Trophoblast cell (in vitro differentiated cells and primary cell): Measurements from ENCODE around the gene PFKP.

Experiments used
- DNase-seq, 2 donors: peaks; one replicate each; pipeline ENCODE4 v3.0.0-alpha.2; 2016
- H2AFZ ChIP-seq: 2 replicates; pipeline ENCODE4 v1.6.1; 2013; ENCODE audit warnings: low read length, moderate library complexity, mild to moderate bottlenecking; ENCODE audit not compliant: insufficient read depth, poor library complexity
- H2AK5ac ChIP-seq: 2 replicates; pipeline ENCODE4 v1.6.1; 2013; ENCODE audit warnings: mild to moderate bottlenecking, low read length
- H2BK120ac ChIP-seq: 2 replicates; pipeline ENCODE4 v1.6.1; 2013; ENCODE audit warnings: low read length, mild to moderate bottlenecking, moderate library complexity; ENCODE audit not compliant: insufficient read depth, poor library complexity
- H2BK12ac ChIP-seq: 2 replicates; pipeline ENCODE4 v1.6.1; 2013; ENCODE audit warnings: mild to moderate bottlenecking, low read length, moderate library complexity
- H2BK5ac ChIP-seq: 2 replicates; pipeline ENCODE4 v1.6.1; 2013; ENCODE audit warnings: low read length, low read depth, moderate library complexity, mild to moderate bottlenecking; ENCODE audit not compliant: poor library complexity
- H3K14ac ChIP-seq: 2 replicates; pipeline ENCODE4 v1.6.1; 2013; ENCODE audit warnings: mild to moderate bottlenecking, low read length
- H3K18ac ChIP-seq: 2 replicates; pipeline ENCODE4 v1.6.1; 2013; ENCODE audit warnings: mild to moderate bottlenecking, low read length
- H3K23ac ChIP-seq: 2 replicates; pipeline ENCODE4 v1.6.1; 2013; ENCODE audit warnings: low read length
- H3K27ac ChIP-seq: 2 replicates; pipeline ENCODE4 v1.5.1; 2013; ENCODE audit warnings: low read depth, mild to moderate bottlenecking, inconsistent platforms, low read length, moderate library complexity
- H3K27me3 ChIP-seq: 2 replicates; pipeline ENCODE4 v1.6.1; 2013; ENCODE audit warnings: inconsistent platforms, mild to moderate bottlenecking, low read length, moderate library complexity; ENCODE audit not compliant: insufficient read depth
- H3K36me3 ChIP-seq, 2 experiments: 1 replicate in 1 of 2; 2 replicates in 1 of 2; pipeline ENCODE4 v1.6.1; 2013; ENCODE audit warnings: low read length in 2 of 2, mild to moderate bottlenecking in 2 of 2, moderate library complexity in 1 of 2; ENCODE audit not compliant: insufficient read depth in 2 of 2, control insufficient read depth in 1 of 2
- H3K4ac ChIP-seq: 2 replicates; pipeline ENCODE4 v1.6.1; 2013; ENCODE audit warnings: low read depth, mild to moderate bottlenecking, low read length, moderate library complexity
- H3K4me1 ChIP-seq, 2 experiments: 1 replicate in 1 of 2; 2 replicates in 1 of 2; pipeline ENCODE4 v1.6.1; 2013; ENCODE audit warnings: low read length in 2 of 2, mild to moderate bottlenecking in 2 of 2, moderate library complexity in 1 of 2; ENCODE audit not compliant: insufficient read depth in 2 of 2, control insufficient read depth in 1 of 2
- H3K4me2 ChIP-seq: 2 replicates; pipeline ENCODE4 v1.6.1; 2013; ENCODE audit warnings: inconsistent platforms, mild to moderate bottlenecking, low read length, moderate library complexity
- H3K4me3 ChIP-seq: 2 replicates; pipeline ENCODE4 v1.5.1; 2013; ENCODE audit warnings: mild to moderate bottlenecking, low read depth, low read length, inconsistent platforms
- H3K79me1 ChIP-seq: one replicate; pipeline ENCODE4 v1.6.1; 2013; ENCODE audit warnings: low read length
- H3K79me2 ChIP-seq: 2 replicates; pipeline ENCODE4 v1.6.1; 2013; ENCODE audit warnings: low read length, mild to moderate bottlenecking; ENCODE audit not compliant: control insufficient read depth, insufficient read depth, poor library complexity
- H3K9ac ChIP-seq: 2 replicates; pipeline ENCODE4 v1.6.1; 2013; ENCODE audit warnings: mild to moderate bottlenecking, low read length
- H3K9me3 ChIP-seq: 2 replicates; pipeline ENCODE4 v1.6.1; 2013; ENCODE audit warnings: low read depth, mild to moderate bottlenecking, control low read depth, inconsistent platforms, low read length; ENCODE audit not compliant: insufficient read depth
- H4K12ac ChIP-seq: 2 replicates; pipeline ENCODE4 v1.6.1; 2013; ENCODE audit warnings: low read depth, mild to moderate bottlenecking, low read length, moderate library complexity
- H4K8ac ChIP-seq: 2 replicates; pipeline ENCODE4 v1.6.1; 2013; ENCODE audit warnings: low read depth, mild to moderate bottlenecking, low read length, moderate library complexity
- H4K91ac ChIP-seq: one replicate; pipeline ENCODE4 v1.6.1; 2013; ENCODE audit warnings: low read depth, mild to moderate bottlenecking, low read length, moderate library complexity
- WGBS: extraction: QIAGEN DNeasy Blood & Tissue Kit; methylation state at CpG from one replicate; pipeline ENCODE4 v1.1.7; 2013; ENCODE audit warnings: missing lambda C conversion rate; ENCODE audit not compliant: insufficient read length, insufficient coverage; ENCODE audit errors: extremely low coverage; 5-methylcytosine and 5-hydroxymethylcytosine counted together

PFKP gene

DNA sequence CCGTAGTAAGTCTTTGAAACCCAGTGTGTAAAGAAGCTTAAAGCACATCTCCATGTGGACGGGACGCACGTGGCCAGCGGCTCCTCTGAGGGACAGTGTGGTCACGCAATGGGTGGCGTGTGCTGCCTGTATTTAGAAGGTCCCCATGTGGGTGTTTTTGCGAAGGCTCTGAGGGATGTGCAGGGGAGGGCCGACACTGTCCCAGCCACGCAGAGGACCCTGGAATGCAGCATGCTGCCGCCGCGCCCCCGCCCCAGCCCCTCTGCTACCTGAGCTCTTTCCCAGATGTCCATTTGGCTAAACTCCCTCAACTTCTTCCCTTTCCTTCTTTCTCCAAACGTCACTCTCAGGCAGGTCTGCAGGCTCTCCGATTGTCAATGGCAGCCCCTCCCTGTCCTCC, 8.8 kb downstream of the PFKP start:
- Histone ChIP-seq H3K36me3 (peaks cover 30 to 35% of the 10 kb centered on the region in 2 experiments), H3K79me1 (peaks cover 3% of the 10 kb centered on the region), H3K4me1 (peaks cover 29 to 45% of the 10 kb centered on the region in 2 experiments), H3K79me2 (peaks cover 16% of the 10 kb centered on the region), H4K91ac (no peak overlapping the region), H3K4me3 (no peak overlapping the region), H3K14ac (no peak overlapping the region), H3K9me3 (no peaks in the 10 kb centered on the region), H2BK5ac (no peak overlapping the region), H3K4ac (peak overlapping the region; percentile 53), H2AFZ (no peak overlapping the region), H4K12ac (no peak overlapping the region), H3K9ac (no peak overlapping the region), H2BK120ac (no peak overlapping the region), H3K27me3 (no peaks in the 10 kb centered on the region), H3K18ac (no peak overlapping the region), H3K4me2 (no peak overlapping the region), H3K23ac (no peak overlapping the region), H2BK12ac (no peak overlapping the region), H3K27ac (no peak overlapping the region), H2AK5ac (no peak overlapping the region), H4K8ac (no peak overlapping the region)
- DNase-seq, result no peak
- WGBS, result no CpG with 5 or more reads among the region's 16 CpGs

DNA sequence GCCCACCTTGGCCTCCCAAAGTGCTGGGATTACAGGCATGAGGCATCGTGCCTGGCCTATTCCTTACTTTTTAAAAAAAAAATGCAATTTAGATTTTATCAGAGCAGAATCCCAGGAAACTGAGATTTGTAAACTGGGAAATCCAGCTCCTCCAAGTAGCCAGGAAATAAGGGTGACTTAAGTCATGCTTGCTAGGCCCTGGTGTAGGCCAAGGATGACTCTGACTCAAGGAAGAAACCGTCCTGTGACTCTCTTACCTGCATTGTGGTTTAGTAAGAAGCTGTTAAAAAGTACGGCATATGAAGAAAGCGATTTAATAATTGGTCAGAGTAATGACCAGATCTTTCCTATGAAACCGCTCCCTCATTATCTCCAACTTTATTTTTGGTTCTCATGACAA, 10.2 kb downstream of the PFKP start:
- H2BK5ac ChIP-seq, result no peak overlapping the region
- H4K12ac ChIP-seq, result no peak overlapping the region
- no peak overlapping the region for H3K14ac ChIP-seq
- no peaks in the 10 kb centered on the region for H3K9me3 ChIP-seq
- DNase-seq, result peak; percentile 83 to 89
- no CpG with 5 or more reads among the region's 5 CpGs for WGBS
- no peak overlapping the region for H3K9ac ChIP-seq
- H3K23ac ChIP-seq, result no peak overlapping the region
- H3K4me2 ChIP-seq, result no peak overlapping the region
- H3K36me3 ChIP-seq, result peaks cover 33 to 39% of the 10 kb centered on the region in 2 experiments
- no peak overlapping the region for H3K18ac ChIP-seq
- peaks cover 20 to 34% of the 10 kb centered on the region in 2 experiments for H3K4me1 ChIP-seq
- no peak overlapping the region for H3K4ac ChIP-seq
- no peak overlapping the region for H3K4me3 ChIP-seq
- no peak overlapping the region for H4K91ac ChIP-seq
- H2AFZ ChIP-seq, result no peak overlapping the region
- no peak overlapping the region for H3K27ac ChIP-seq
- H2AK5ac ChIP-seq, result no peak overlapping the region
- H2BK120ac ChIP-seq, result no peak overlapping the region
- H3K79me1 ChIP-seq, result peaks cover 3% of the 10 kb centered on the region
- H2BK12ac ChIP-seq, result no peak overlapping the region
- no peak overlapping the region for H4K8ac ChIP-seq
- H3K79me2 ChIP-seq, result peaks cover 13% of the 10 kb centered on the region
- no peaks in the 10 kb centered on the region for H3K27me3 ChIP-seq

DNA sequence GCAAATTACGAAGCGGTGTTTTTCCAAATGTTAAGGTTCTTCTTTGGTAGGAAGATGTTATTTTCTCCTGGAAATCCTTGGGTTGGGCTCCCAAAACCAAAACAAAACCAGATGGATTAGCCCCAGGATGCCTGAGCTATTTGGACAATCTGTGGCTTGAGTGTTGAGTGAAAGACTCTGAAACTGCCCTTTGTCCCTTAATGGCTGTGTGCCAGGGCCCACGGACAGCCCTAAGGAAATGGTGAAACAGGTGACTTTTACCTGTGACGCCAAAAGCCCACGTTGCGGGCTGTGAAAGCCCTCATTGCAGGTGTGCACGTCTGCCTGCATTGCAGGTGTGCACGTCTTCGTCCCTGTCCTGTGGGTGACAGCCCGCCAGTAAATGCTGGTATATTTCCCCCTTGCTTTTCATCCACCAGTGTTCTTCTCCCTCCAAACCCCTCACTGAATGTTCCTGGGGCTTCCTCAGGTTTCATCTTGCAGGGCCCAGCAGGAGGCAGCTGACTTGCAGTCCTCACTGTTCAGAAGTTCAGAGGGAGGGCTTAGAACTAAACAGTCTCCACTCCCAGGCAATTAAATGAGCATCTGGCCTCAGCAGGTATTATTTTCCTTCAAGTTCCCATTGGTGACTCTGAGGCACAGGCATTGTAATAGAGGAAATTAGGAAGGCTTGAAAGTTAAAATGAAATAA, 10.7 kb downstream of the PFKP start:
- H3K79me2 ChIP-seq, result peaks cover 12% of the 10 kb centered on the region
- H3K4ac ChIP-seq, result no peak overlapping the region
- H3K14ac ChIP-seq, result no peak overlapping the region
- H3K9ac ChIP-seq, result no peak overlapping the region
- no peak overlapping the region for H2BK12ac ChIP-seq
- peaks cover 36 to 42% of the 10 kb centered on the region in 2 experiments for H3K36me3 ChIP-seq
- no peak overlapping the region for H3K4me2 ChIP-seq
- H3K18ac ChIP-seq, result no peak overlapping the region
- no peak overlapping the region for H4K12ac ChIP-seq
- H2BK120ac ChIP-seq, result no peak overlapping the region
- no peaks in the 10 kb centered on the region for H3K9me3 ChIP-seq
- peaks cover 16 to 29% of the 10 kb centered on the region in 2 experiments for H3K4me1 ChIP-seq
- no peak overlapping the region for H2BK5ac ChIP-seq
- no peak overlapping the region for H2AFZ ChIP-seq
- H3K27ac ChIP-seq, result no peak overlapping the region
- H3K27me3 ChIP-seq, result no peaks in the 10 kb centered on the region
- no peak overlapping the region for H3K23ac ChIP-seq
- H2AK5ac ChIP-seq, result no peak overlapping the region
- WGBS, result no CpG with 5 or more reads among the region's 10 CpGs
- no peak overlapping the region for H4K91ac ChIP-seq
- no peak overlapping the region for H3K4me3 ChIP-seq
- peaks cover 3% of the 10 kb centered on the region for H3K79me1 ChIP-seq
- H4K8ac ChIP-seq, result no peak overlapping the region
- peak; percentile 54 to 71 for DNase-seq

DNA sequence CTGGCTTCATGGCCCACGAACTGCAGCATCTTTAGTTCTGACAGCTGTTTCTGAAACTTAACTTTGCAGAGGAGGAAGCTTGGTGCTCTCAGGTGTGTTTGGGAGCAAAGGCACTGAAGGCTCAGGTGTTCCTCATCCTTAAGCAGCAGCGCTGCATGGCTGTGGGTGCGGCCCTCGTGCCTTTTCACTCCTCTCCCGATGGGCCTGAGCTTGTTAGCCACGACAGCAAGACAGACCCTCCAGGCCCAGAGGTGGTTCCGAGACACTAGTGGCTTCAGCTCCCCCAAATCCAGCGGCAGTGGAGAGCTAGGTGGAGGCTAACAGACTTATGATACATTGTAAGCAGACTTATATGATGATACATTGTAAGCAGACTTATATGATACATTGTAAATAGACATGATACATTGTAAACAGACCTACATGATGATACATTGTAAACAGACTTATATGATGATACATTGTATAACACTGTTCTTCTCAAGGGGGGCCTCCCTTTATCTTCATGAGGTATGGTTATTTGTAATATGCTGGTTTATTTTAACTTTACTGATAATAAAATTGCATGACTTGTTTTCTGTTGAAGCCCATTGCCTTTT, 14.1 kb downstream of the PFKP start:
- Histone ChIP-seq H2BK12ac (no peak overlapping the region), H2AK5ac (no peak overlapping the region), H3K9ac (peak overlapping the region; percentile 71), H3K9me3 (no peaks in the 10 kb centered on the region), H3K23ac (no peak overlapping the region), H3K27me3 (no peaks in the 10 kb centered on the region), H3K14ac (no peak overlapping the region), H4K12ac (no peak overlapping the region), H2BK120ac (no peak overlapping the region), H4K91ac (no peak overlapping the region), H4K8ac (no peak overlapping the region), H3K18ac (no peak overlapping the region), H2BK5ac (no peak overlapping the region), H2AFZ (no peak overlapping the region), H3K79me2 (peaks cover 7% of the 10 kb centered on the region), H3K27ac (no peak overlapping the region), H3K4me2 (no peak overlapping the region), H3K36me3 (peaks cover 41 to 42% of the 10 kb centered on the region in 2 experiments), H3K4me3 (no peak overlapping the region), H3K4ac (no peak overlapping the region), H3K79me1 (no peaks in the 10 kb centered on the region), H3K4me1 (peaks cover 13 to 19% of the 10 kb centered on the region in 2 experiments)
- WGBS, result no CpG with 5 or more reads among the region's 8 CpGs
- no peak for DNase-seq
